ENCODE data around the gene NABP2. TPM values are rescaled to one million over a fixed set of nuclear protein-coding genes. Genes with fewer than 3 reads are reported as not detected.

Gene NABP2
- polyA plus RNA-seq, 1 donor (not counting 4 experiments of a cell fraction or from before 2014, with no cell fraction given), result 53.5 TPM

GRCh38 chr12:56188778-56189098 is 35.4 kb upstream of the NABP2 start:
- TF ChIP-seq EZH2 (IDR thresholded peaks at IDR 0.05; ENCODE audit: low read length), result no peak
- no peak for TF ChIP-seq CTCF (optimal IDR thresholded peaks at IDR 0.05 in 1 of 3, IDR thresholded peaks at IDR 0.05 in 1 of 3, conservative IDR thresholded peaks at IDR 0.05 in 1 of 3; ENCODE audit: extremely low read depth in 1 of 3, insufficient read depth in 2 of 3, low read length in 3 of 3)
- Histone ChIP-seq H3K9me3 (ENCODE audit: control insufficient read depth, low read depth, low read length) (no peaks in the 10 kb centered on the region), H3K27me3 (ENCODE audit: control insufficient read depth, extremely low read depth, insufficient read depth, low read length) (no peaks in the 10 kb centered on the region), H3K79me2 (ENCODE audit: control insufficient read depth, insufficient read depth, low read length) (peaks cover 27% of the 10 kb centered on the region), H3K9ac (ENCODE audit: control insufficient read depth, extremely low read depth, insufficient read depth, low read length) (peak overlapping the region; percentile 76), H2AFZ (ENCODE audit: control insufficient read depth, low read length) (peak overlapping the region; percentile 16), H3K4me1 (ENCODE audit: control insufficient read depth, extremely low read depth, insufficient read depth, low read length) (peaks cover 13% of the 10 kb centered on the region), H3K4me3 (ENCODE audit: control insufficient read depth in 2 of 3, extremely low read depth in 1 of 3, insufficient read depth in 2 of 3, low read depth in 1 of 3, low read length in 3 of 3) (peak overlapping the region; percentile 84 to 89 (median 85)), H3K9me1 (ENCODE audit: control insufficient read depth, extremely low read depth, insufficient read depth, low read length) (no peaks in the 10 kb centered on the region), H3K36me3 (ENCODE audit: control insufficient read depth in 2 of 2, extremely low read depth in 1 of 2, insufficient read depth in 2 of 2, low read length in 2 of 2) (peaks cover 11 to 18% of the 10 kb centered on the region in 2 experiments), H3K27ac (ENCODE audit: control insufficient read depth, insufficient read depth, low read length) (peak overlapping the region; percentile 39), H3K4me2 (ENCODE audit: control insufficient read depth, extremely low read depth, insufficient read depth, low read depth, low read length) (peak overlapping the region; percentile 100), H4K20me1 (ENCODE audit: control insufficient read depth, extremely low read depth, insufficient read depth, low read length) (no peaks in the 10 kb centered on the region)
- dilution Hi-C loops (cut with MboI; ENCODE audit: extremely low pct_ligation_motif_present, low sequenced_read_pairs), result no loop called here
- FAIRE-seq (no peak), DNase-seq (ENCODE audit: low read depth, low spot score) (no peak)

GRCh38 chr12:56189099-56189917 is 34.8 kb upstream of the NABP2 start, which contains the start of gene SMARCC2:
Gene SMARCC2, minus strand, starts transcription at chr12:56189483. Its CDS starts 22 bp downstream, at chr12:56189461.
- no peaks in the 10 kb centered on the region for H3K9me3 ChIP-seq (ENCODE audit: control insufficient read depth, low read depth, low read length)
- H4K20me1 ChIP-seq (ENCODE audit: control insufficient read depth, extremely low read depth, insufficient read depth, low read length), result no peaks in the 10 kb centered on the region
- H3K79me2 ChIP-seq (ENCODE audit: control insufficient read depth, insufficient read depth, low read length), result peaks cover 27% of the 10 kb centered on the region
- H3K9ac ChIP-seq (ENCODE audit: control insufficient read depth, extremely low read depth, insufficient read depth, low read length), result peak within 1 kb of the TSS; percentile 84
- peak within 1 kb of the TSS; percentile 84 to 89 (median 88) for H3K4me3 ChIP-seq (ENCODE audit: control insufficient read depth in 2 of 3, extremely low read depth in 1 of 3, insufficient read depth in 2 of 3, low read depth in 1 of 3, low read length in 3 of 3)
- H3K9me1 ChIP-seq (ENCODE audit: control insufficient read depth, extremely low read depth, insufficient read depth, low read length), result no peaks in the 10 kb centered on the region
- dilution Hi-C loops (cut with MboI; ENCODE audit: extremely low pct_ligation_motif_present, low sequenced_read_pairs), result no loop called here
- H3K36me3 ChIP-seq (ENCODE audit: control insufficient read depth in 2 of 2, extremely low read depth in 1 of 2, insufficient read depth in 2 of 2, low read length in 2 of 2), result peaks cover 6 to 14% of the 10 kb centered on the region in 2 experiments
- peaks cover 13% of the 10 kb centered on the region for H3K4me1 ChIP-seq (ENCODE audit: control insufficient read depth, extremely low read depth, insufficient read depth, low read length)
- peak within 1 kb of the TSS; percentile 70 for H3K27ac ChIP-seq (ENCODE audit: control insufficient read depth, insufficient read depth, low read length)
- no peak for FAIRE-seq
- H3K4me2 ChIP-seq (ENCODE audit: control insufficient read depth, extremely low read depth, insufficient read depth, low read depth, low read length), result peak within 1 kb of the TSS; percentile 100
- no peak for TF ChIP-seq EZH2 (IDR thresholded peaks at IDR 0.05; ENCODE audit: low read length)
- TF ChIP-seq CTCF (optimal IDR thresholded peaks at IDR 0.05 in 1 of 3, IDR thresholded peaks at IDR 0.05 in 1 of 3, conservative IDR thresholded peaks at IDR 0.05 in 1 of 3; ENCODE audit: extremely low read depth in 1 of 3, insufficient read depth in 2 of 3, low read length in 3 of 3), result peak; percentile 60 to 89 (median 81)
- peak; percentile 53 for DNase-seq (ENCODE audit: low read depth, low spot score)
- H2AFZ ChIP-seq (ENCODE audit: control insufficient read depth, low read length), result peak within 1 kb of the TSS; percentile 98
- H3K27me3 ChIP-seq (ENCODE audit: control insufficient read depth, extremely low read depth, insufficient read depth, low read length), result no peaks in the 10 kb centered on the region

All from keratinocyte (primary cell).